EH (cell line): ENCODE measurements around the gene CRISP2.

Experiments
- DNase-seq: peaks from one replicate; pipeline ENCODE4 v3.0.0-alpha.2; 2015; ENCODE audit warnings: low read depth

Gene CRISP2

GRCh38 chr6:49662231-49662891, 51.0 kb downstream of the CRISP2 start:
- DNase-seq = no peak

DNA sequence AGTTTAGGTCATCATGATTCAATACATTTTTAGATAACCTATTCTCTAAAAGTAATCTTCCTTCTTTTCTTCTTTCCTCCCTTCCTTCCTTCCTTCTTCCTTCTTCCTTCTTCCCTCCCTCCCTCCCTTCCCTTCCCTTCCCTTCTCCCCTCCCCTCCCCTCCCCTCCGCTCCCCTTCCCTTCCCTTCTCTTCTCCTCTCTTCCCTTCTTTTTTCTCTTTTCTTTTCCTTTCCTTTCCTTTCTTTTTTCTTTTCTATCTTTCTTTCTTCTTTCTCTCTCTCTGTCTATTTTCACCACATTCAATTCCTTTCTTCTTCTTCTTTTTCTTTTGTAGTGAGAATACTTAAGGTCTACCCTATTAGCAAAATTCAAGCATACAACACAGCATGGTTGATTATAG, 59.4 kb downstream of the CRISP2 start:
- DNase-seq = no peak

DNA sequence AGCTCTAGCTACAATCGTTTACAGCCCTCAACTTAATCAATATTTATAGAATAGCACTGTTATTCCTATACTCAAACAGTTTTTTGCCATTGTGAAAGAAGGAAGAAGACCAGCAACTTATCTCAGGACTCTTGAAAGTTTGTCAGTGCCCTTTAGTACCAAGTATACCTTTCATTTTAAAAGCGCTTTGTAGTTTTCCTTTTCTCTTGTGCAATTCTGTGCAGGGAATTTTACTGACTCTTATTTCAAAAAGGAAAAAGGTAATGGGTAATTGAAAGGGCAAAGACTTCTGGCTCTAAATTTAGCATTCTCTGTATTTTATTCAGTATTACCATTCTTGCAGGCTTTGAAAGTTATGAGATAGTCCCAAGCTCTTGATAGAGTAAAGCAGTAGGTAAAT, 59.9 kb downstream of the CRISP2 start:
- DNase-seq = no peak

GRCh38 chr6:49651239-49651638, 62.1 kb downstream of the CRISP2 start:
- no peak for DNase-seq

GRCh38 chr6:49649988-49650387, 63.4 kb downstream of the CRISP2 start:
- DNase-seq = no peak

- DNase-seq = no peak
Measured at GRCh38 chr6:49648036-49648435, 65.3 kb downstream of the CRISP2 start.

DNA sequence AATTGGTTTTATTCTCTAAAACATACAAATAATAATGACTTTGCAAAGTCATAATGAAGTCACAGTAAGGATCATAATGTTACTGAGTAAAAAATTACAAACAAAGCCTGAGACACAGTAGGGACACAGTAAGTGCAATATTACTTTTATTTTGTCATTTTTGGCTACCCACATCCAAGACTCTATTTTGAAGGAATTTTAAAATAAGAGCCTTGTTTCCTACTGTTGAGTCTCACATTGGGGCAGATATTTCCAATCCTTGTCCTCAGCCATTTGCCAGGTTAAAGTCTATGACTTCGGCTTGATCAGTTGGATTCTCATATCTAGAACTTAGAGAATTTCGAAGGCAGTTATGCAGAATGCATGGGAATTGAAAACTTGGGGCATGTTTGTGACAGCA, 65.9 kb downstream of the CRISP2 start:
- no peak for DNase-seq

GRCh38 chr6:49646942-49647341, 66.4 kb downstream of the CRISP2 start:
- no peak for DNase-seq

DNA sequence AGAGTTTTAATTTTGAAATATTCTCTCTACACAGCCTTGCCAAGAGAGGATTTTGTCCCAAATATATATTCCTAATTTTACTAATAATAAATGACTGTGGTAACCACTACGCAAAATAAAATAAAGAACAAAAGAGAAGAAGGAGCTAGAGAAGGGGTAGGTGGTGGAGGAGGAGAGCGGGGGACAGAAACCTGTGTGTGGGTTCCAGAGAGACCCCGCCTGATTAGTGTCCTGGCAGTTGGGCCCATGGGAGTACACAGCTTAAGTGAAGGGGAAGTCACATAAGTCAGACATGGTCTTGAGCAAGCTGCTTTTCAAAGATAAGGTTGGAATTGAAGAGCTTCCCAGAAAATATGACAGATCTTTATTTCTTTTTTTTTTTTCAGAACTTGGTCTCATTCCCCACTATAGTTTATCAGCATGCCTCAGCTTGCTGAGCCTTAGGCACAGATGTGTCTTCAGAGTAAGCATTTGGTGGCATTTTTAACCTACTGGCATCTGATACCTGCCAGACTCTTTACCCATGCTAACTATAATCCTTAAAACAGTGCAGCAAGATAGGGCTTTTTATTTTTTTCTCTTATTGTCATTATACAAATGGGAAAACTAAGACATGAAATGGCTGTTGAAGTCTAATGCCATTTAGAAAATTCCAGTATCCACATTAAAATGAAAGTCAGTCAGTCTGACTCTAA, 67.1 kb downstream of the CRISP2 start:
- no peak for DNase-seq

GRCh38 chr6:49645139-49645538, 68.2 kb downstream of the CRISP2 start:
- no peak for DNase-seq
